ENCODE measurements around the gene TMEM163. TPM values are rescaled to one million over a fixed set of nuclear protein-coding genes. Genes with fewer than 3 reads are reported as not detected.
"Not testable (repeated sequence)": the region's sequence is repeated elsewhere in the genome, so short reads cannot be mapped to it uniquely, and the experiment has no call there.

Gene TMEM163
- total RNA-seq, 1 donor from 2014 or later, result 6.0 TPM

- H3K4me1 Mint-ChIP-seq, result peaks cover under 1% of the 10 kb centered on the region
- no peak for ATAC-seq (ENCODE audit: low read depth)
- H3K36me3 Mint-ChIP-seq (ENCODE audit: low read depth), result no peaks in the 10 kb centered on the region
- H3K4me3 Mint-ChIP-seq, result no peak overlapping the region
- no peaks in the 10 kb centered on the region for H3K27me3 Mint-ChIP-seq
- ChIA-PET CTCF (no interaction called here), POLR2A (no interaction called here)
- H3K9me3 Mint-ChIP-seq, result peaks cover 29% of the 10 kb centered on the region
- DNase-seq, result no peak
- intact Hi-C loops (cut with micrococcal nuclease), result no loop called here
- TF ChIP-seq CTCF (IDR thresholded peaks at IDR 0.05), result no peak
- H3K27ac Mint-ChIP-seq, result no peak overlapping the region
These were observed 126.4 kb downstream of the TMEM163 start for GRCh38 chr2:134592377-134592776.

- peaks cover 29% of the 10 kb centered on the region for H3K9me3 Mint-ChIP-seq
- no peak overlapping the region for H3K4me3 Mint-ChIP-seq
- H3K27ac Mint-ChIP-seq, result no peak overlapping the region
- ChIA-PET CTCF (no interaction called here), POLR2A (no interaction called here)
- no peak for TF ChIP-seq CTCF (IDR thresholded peaks at IDR 0.05)
- H3K4me1 Mint-ChIP-seq, result peaks cover 8% of the 10 kb centered on the region
- DNase-seq (no peak), ATAC-seq (ENCODE audit: low read depth) (no peak)
- intact Hi-C loops (cut with micrococcal nuclease), result no loop called here
- no peaks in the 10 kb centered on the region for H3K36me3 Mint-ChIP-seq (ENCODE audit: low read depth)
- no peaks in the 10 kb centered on the region for H3K27me3 Mint-ChIP-seq
These were observed 127.3 kb downstream of the TMEM163 start for GRCh38 chr2:134591526-134591925.

- POLR2A ChIA-PET, result no interaction called here
- CTCF ChIA-PET, result no interaction called here
- intact Hi-C loops (cut with micrococcal nuclease), result no loop called here
- no peak overlapping the region for H3K4me3 Mint-ChIP-seq
- no peak overlapping the region for H3K27ac Mint-ChIP-seq
- H3K27me3 Mint-ChIP-seq, result no peaks in the 10 kb centered on the region
- H3K4me1 Mint-ChIP-seq, result peaks cover 12% of the 10 kb centered on the region
- H3K9me3 Mint-ChIP-seq, result peaks cover 29% of the 10 kb centered on the region
- no peak for ATAC-seq (ENCODE audit: low read depth)
- no peak for TF ChIP-seq CTCF (IDR thresholded peaks at IDR 0.05)
- DNase-seq, result no peak
- no peaks in the 10 kb centered on the region for H3K36me3 Mint-ChIP-seq (ENCODE audit: low read depth)
These were observed 128.1 kb downstream of the TMEM163 start for GRCh38 chr2:134590679-134591078.

GRCh38 chr2:134589171-134590083 is 129.4 kb downstream of the TMEM163 start:
- not testable (repeated sequence) for DNase-seq

GRCh38 chr2:134588556-134588955 is 130.2 kb downstream of the TMEM163 start:
- no peaks in the 10 kb centered on the region for H3K27me3 Mint-ChIP-seq
- ChIA-PET CTCF (no interaction called here), POLR2A (no interaction called here)
- DNase-seq, result no peak
- intact Hi-C loops (cut with micrococcal nuclease), result loop anchor here (10.0 kb wide), 1 partner anchor 186 kb away; no protein-coding TSS in a partner anchor
- no peak overlapping the region for H3K4me3 Mint-ChIP-seq
- peaks cover 29% of the 10 kb centered on the region for H3K9me3 Mint-ChIP-seq
- TF ChIP-seq CTCF (IDR thresholded peaks at IDR 0.05), result no peak
- no peaks in the 10 kb centered on the region for H3K36me3 Mint-ChIP-seq (ENCODE audit: low read depth)
- no peak overlapping the region for H3K27ac Mint-ChIP-seq
- H3K4me1 Mint-ChIP-seq, result peaks cover 17% of the 10 kb centered on the region
- ATAC-seq (ENCODE audit: low read depth), result no peak

More at GRCh38 chr2:134589171-134590083, 129.4 kb downstream of the TMEM163 start:
- POLR2A ChIA-PET; ATAC-seq (ENCODE audit: low read depth); H3K36me3 Mint-ChIP-seq (ENCODE audit: low read depth); H3K27ac Mint-ChIP-seq; H3K4me3 Mint-ChIP-seq; H3K27me3 Mint-ChIP-seq: not testable (repeated sequence)
- Mint-ChIP-seq H3K9me3 (peaks cover 29% of the 10 kb centered on the region), H3K4me1 (peaks cover 12% of the 10 kb centered on the region)
- intact Hi-C loops (cut with micrococcal nuclease), result loop anchor here (10.0 kb wide), 1 partner anchor 185 kb away; no protein-coding TSS in a partner anchor
- CTCF ChIA-PET, result interaction anchor here (0.8 kb wide), 1 partner anchor 10 kb away, joined by 3 read pairs; no protein-coding TSS in a partner anchor

All from activated B cell treated with CpG ODN at 0.5 μM for 24 hours (primary cell).